SK-N-SH treated with all-trans-retinoic acid at 6 μM for 48 hours (cell line): ENCODE results near the gene CTRB2.

Experiments
- ATAC-seq: fragments of 200-7000 bp; cut with Tn5 transposase; 3 replicates; pipeline ENCODE4 v1.9.1; 2020; ENCODE audit warnings: mild to moderate bottlenecking, moderate library complexity
- ARNTL ChIP-seq: fragments of 450-650 bp; formaldehyde crosslinking; IDR thresholded peaks from 2 replicates; pipeline ENCODE4 v1.5.0; 2020; ENCODE audit warnings: low read depth, mild to moderate bottlenecking, moderate library complexity, borderline replicate concordance
- BACH2 ChIP-seq: fragments of 250-450 bp; sonication (Bioruptor Pico); IDR thresholded peaks from 2 replicates; pipeline ENCODE4 v1.9.0; 2021; ENCODE audit warnings: mild to moderate bottlenecking, borderline replicate concordance
- CSDC2 ChIP-seq: fragments of 250-450 bp; sonication (Bioruptor Pico); IDR thresholded peaks from 2 replicates; pipeline ENCODE4 v1.5.0; 2020; ENCODE audit warnings: mild to moderate bottlenecking, moderate library complexity
- ESRRG ChIP-seq: fragments of 250-450 bp; sonication (Bioruptor Pico); IDR thresholded peaks from 2 replicates; pipeline ENCODE4 v1.6.1; 2021; ENCODE audit warnings: mild to moderate bottlenecking
- ISL1 ChIP-seq: fragments of 250-450 bp; sonication (Bioruptor Pico); IDR thresholded peaks from 2 replicates; pipeline ENCODE4 v2.1.2; 2022; ENCODE audit warnings: mild to moderate bottlenecking, moderate library complexity
- OSR1 ChIP-seq: fragments of 250-450 bp; sonication (Bioruptor Pico); IDR thresholded peaks from 2 replicates; pipeline ENCODE4 v1.8.0; 2022; ENCODE audit warnings: moderate library complexity, mild to moderate bottlenecking, inconsistent platforms
- PPARA ChIP-seq: fragments of 250-450 bp; sonication (Bioruptor Pico); IDR thresholded peaks from 2 replicates; pipeline ENCODE4 v1.5.0; 2020; ENCODE audit warnings: mild to moderate bottlenecking, borderline replicate concordance
- RARB ChIP-seq: fragments of 250-450 bp; sonication (Bioruptor Pico); IDR thresholded peaks from 2 replicates; pipeline ENCODE4 v1.8.0; 2021; ENCODE audit warnings: mild to moderate bottlenecking, moderate library complexity
- SNAI2 ChIP-seq: fragments of 250-450 bp; sonication (Bioruptor Pico); IDR thresholded peaks from 2 replicates; pipeline ENCODE4 v1.5.0; 2020; ENCODE audit warnings: mild to moderate bottlenecking, moderate library complexity
- TCF4 ChIP-seq: fragments of 250-450 bp; sonication (Bioruptor Pico); IDR thresholded peaks from 2 replicates; pipeline ENCODE4 v1.8.0; 2021; ENCODE audit warnings: mild to moderate bottlenecking, moderate library complexity, borderline replicate concordance
- TOX ChIP-seq: fragments of 250-450 bp; sonication (Bioruptor Pico); IDR thresholded peaks from 2 replicates; pipeline ENCODE4 v1.8.0; 2021; ENCODE audit warnings: mild to moderate bottlenecking, moderate library complexity, borderline replicate concordance
- ZFP3 ChIP-seq: fragments of 250-450 bp; sonication (Bioruptor Pico); IDR thresholded peaks from 2 replicates; pipeline ENCODE4 v1.5.0; 2020; ENCODE audit warnings: mild to moderate bottlenecking, moderate library complexity
- ZFP30 ChIP-seq: fragments of 450-650 bp; formaldehyde crosslinking; IDR thresholded peaks from 2 replicates; pipeline ENCODE4 v1.5.0; 2022; ENCODE audit warnings: mild to moderate bottlenecking, moderate library complexity
- ZNF70 ChIP-seq: fragments of 450-650 bp; formaldehyde crosslinking; IDR thresholded peaks from 2 replicates; pipeline ENCODE4 v1.5.0; 2020; ENCODE audit warnings: mild to moderate bottlenecking, moderate library complexity
- ZNF8 ChIP-seq: fragments of 450-650 bp; formaldehyde crosslinking; IDR thresholded peaks from 2 replicates; pipeline ENCODE4 v1.5.0; 2020; ENCODE audit warnings: mild to moderate bottlenecking, moderate library complexity
- TF ChIP-seq, protein P1 (sequence below): fragments of 250-450 bp; sonication (Bioruptor Pico); IDR thresholded peaks from 2 replicates; pipeline ENCODE4 v1.5.0; 2020; ENCODE audit warnings: mild to moderate bottlenecking, moderate library complexity
- TF ChIP-seq, protein P2 (sequence below): fragments of 250-450 bp; sonication (Bioruptor Pico); IDR thresholded peaks from 2 replicates; pipeline ENCODE4 v1.8.0; 2020; ENCODE audit warnings: mild to moderate bottlenecking, moderate library complexity, borderline replicate concordance
- TF ChIP-seq, protein P3 (sequence below): fragments of 250-450 bp; sonication (Bioruptor Pico); IDR thresholded peaks from 2 replicates; pipeline ENCODE4 v1.8.0; 2021; ENCODE audit warnings: low read depth, mild to moderate bottlenecking, moderate library complexity, borderline replicate concordance
- TF ChIP-seq, protein P4 (sequence below): fragments of 250-450 bp; sonication (Bioruptor Pico); IDR thresholded peaks from 2 replicates; pipeline ENCODE4 v1.5.1; 2021; ENCODE audit warnings: mild to moderate bottlenecking, moderate library complexity
- TF ChIP-seq, protein P5 (sequence below): fragments of 250-450 bp; sonication (Bioruptor Pico); IDR thresholded peaks from 2 replicates; pipeline ENCODE4 v1.5.1; 2020; ENCODE audit warnings: low read depth, mild to moderate bottlenecking, moderate library complexity

CTRB2 gene

DNA sequence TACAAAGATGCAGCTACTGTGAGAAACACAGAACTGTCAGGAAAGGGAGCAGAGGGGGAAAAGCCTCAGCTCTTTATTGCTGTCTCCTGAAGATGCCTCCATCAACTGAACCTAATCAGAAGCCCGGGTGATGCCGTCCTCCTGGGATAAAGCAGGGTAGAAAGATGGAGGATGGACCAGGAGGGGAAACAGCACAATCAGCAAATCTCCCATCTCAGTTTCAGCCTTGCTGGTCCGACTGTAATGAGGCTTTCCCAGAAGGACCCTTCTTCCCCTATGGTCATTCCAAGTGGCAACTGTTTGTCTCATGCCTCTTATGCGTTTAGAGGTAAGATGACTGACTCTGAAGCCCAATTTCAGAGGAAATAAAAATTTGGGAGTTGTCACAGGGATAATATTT lies 34.4 kb downstream of the CTRB2 start:
- no peak for ATAC-seq
- TF ChIP-seq, protein P1, sequence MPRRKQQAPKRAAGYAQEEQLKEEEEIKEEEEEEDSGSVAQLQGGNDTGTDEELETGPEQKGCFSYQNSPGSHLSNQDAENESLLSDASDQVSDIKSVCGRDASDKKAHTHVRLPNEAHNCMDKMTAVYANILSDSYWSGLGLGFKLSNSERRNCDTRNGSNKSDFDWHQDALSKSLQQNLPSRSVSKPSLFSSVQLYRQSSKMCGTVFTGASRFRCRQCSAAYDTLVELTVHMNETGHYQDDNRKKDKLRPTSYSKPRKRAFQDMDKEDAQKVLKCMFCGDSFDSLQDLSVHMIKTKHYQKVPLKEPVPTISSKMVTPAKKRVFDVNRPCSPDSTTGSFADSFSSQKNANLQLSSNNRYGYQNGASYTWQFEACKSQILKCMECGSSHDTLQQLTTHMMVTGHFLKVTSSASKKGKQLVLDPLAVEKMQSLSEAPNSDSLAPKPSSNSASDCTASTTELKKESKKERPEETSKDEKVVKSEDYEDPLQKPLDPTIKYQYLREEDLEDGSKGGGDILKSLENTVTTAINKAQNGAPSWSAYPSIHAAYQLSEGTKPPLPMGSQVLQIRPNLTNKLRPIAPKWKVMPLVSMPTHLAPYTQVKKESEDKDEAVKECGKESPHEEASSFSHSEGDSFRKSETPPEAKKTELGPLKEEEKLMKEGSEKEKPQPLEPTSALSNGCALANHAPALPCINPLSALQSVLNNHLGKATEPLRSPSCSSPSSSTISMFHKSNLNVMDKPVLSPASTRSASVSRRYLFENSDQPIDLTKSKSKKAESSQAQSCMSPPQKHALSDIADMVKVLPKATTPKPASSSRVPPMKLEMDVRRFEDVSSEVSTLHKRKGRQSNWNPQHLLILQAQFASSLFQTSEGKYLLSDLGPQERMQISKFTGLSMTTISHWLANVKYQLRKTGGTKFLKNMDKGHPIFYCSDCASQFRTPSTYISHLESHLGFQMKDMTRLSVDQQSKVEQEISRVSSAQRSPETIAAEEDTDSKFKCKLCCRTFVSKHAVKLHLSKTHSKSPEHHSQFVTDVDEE (CRISPR knock-in tag) = no peak
- no peak for TF ChIP-seq ISL1
- TF ChIP-seq ARNTL (CRISPR knock-in tag) = no peak
- TF ChIP-seq ZFP3 (CRISPR knock-in tag) = no peak
- TF ChIP-seq, protein P2, sequence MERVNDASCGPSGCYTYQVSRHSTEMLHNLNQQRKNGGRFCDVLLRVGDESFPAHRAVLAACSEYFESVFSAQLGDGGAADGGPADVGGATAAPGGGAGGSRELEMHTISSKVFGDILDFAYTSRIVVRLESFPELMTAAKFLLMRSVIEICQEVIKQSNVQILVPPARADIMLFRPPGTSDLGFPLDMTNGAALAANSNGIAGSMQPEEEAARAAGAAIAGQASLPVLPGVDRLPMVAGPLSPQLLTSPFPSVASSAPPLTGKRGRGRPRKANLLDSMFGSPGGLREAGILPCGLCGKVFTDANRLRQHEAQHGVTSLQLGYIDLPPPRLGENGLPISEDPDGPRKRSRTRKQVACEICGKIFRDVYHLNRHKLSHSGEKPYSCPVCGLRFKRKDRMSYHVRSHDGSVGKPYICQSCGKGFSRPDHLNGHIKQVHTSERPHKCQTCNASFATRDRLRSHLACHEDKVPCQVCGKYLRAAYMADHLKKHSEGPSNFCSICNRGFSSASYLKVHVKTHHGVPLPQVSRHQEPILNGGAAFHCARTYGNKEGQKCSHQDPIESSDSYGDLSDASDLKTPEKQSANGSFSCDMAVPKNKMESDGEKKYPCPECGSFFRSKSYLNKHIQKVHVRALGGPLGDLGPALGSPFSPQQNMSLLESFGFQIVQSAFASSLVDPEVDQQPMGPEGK (CRISPR knock-in tag) = no peak
- no peak for TF ChIP-seq ZFP30 (CRISPR knock-in tag)
- no peak for TF ChIP-seq ZNF70 (CRISPR knock-in tag)
- TF ChIP-seq SNAI2 (CRISPR knock-in tag) = no peak
- TF ChIP-seq ZNF8 (CRISPR knock-in tag) = no peak
- no peak for TF ChIP-seq OSR1 (CRISPR knock-in tag)
- TF ChIP-seq ESRRG (CRISPR knock-in tag) = no peak
- no peak for TF ChIP-seq BACH2 (CRISPR knock-in tag)
- no peak for TF ChIP-seq TOX (CRISPR knock-in tag)
- no peak for TF ChIP-seq CSDC2 (CRISPR knock-in tag)
- TF ChIP-seq, protein P3, sequence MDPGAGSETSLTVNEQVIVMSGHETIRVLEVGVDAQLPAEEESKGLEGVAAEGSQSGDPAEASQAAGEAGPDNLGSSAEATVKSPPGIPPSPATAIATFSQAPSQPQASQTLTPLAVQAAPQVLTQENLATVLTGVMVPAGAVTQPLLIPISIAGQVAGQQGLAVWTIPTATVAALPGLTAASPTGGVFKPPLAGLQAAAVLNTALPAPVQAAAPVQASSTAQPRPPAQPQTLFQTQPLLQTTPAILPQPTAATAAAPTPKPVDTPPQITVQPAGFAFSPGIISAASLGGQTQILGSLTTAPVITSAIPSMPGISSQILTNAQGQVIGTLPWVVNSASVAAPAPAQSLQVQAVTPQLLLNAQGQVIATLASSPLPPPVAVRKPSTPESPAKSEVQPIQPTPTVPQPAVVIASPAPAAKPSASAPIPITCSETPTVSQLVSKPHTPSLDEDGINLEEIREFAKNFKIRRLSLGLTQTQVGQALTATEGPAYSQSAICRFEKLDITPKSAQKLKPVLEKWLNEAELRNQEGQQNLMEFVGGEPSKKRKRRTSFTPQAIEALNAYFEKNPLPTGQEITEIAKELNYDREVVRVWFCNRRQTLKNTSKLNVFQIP (CRISPR knock-in tag) = no peak
- no peak for TF ChIP-seq RARB (CRISPR knock-in tag)
- TF ChIP-seq, protein P4, sequence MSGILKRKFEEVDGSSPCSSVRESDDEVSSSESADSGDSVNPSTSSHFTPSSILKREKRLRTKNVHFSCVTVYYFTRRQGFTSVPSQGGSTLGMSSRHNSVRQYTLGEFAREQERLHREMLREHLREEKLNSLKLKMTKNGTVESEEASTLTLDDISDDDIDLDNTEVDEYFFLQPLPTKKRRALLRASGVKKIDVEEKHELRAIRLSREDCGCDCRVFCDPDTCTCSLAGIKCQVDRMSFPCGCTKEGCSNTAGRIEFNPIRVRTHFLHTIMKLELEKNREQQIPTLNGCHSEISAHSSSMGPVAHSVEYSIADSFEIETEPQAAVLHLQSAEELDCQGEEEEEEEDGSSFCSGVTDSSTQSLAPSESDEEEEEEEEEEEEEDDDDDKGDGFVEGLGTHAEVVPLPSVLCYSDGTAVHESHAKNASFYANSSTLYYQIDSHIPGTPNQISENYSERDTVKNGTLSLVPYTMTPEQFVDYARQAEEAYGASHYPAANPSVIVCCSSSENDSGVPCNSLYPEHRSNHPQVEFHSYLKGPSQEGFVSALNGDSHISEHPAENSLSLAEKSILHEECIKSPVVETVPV = no peak
- TF ChIP-seq PPARA (CRISPR knock-in tag) = no peak
- TF ChIP-seq, protein P5, sequence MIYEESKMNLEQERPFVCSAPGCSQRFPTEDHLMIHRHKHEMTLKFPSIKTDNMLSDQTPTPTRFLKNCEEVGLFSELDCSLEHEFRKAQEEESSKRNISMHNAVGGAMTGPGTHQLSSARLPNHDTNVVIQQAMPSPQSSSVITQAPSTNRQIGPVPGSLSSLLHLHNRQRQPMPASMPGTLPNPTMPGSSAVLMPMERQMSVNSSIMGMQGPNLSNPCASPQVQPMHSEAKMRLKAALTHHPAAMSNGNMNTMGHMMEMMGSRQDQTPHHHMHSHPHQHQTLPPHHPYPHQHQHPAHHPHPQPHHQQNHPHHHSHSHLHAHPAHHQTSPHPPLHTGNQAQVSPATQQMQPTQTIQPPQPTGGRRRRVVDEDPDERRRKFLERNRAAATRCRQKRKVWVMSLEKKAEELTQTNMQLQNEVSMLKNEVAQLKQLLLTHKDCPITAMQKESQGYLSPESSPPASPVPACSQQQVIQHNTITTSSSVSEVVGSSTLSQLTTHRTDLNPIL = no peak
- no peak for TF ChIP-seq TCF4

DNA sequence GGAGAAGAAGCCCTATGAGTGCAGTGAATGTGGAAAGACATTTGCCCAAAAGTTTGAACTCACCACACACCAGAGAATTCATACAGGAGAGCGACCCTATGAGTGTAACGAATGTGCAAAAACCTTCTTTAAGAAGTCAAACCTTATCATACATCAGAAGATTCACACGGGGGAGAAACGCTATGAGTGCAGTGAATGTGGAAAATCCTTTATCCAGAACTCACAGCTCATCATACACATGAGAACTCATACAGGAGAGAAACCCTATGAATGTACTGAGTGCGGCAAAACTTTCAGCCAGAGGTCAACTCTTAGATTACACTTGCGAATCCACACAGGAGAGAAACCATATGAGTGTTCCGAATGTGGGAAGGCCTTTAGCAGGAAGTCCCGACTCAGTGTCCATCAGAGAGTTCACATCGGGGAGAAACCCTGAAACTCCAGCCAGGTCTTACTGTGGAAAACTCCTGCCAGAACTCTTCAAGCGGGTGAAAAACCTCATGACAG lies 37.0 kb downstream of the CTRB2 start:
- no peak for ATAC-seq

More for the DNA sequence above, 37.0 kb downstream of the CTRB2 start:
- TF ChIP-seq, protein P3 (CRISPR knock-in tag) = no peak
